GM12864 (cell line): Measurements from ENCODE around the gene SLC23A2.

ENCODE experiments used
- DNase-seq: peaks from one replicate; pipeline ENCODE4 v3.0.0-alpha.2; 2011; ENCODE audit warnings: low read depth
- H3K4me3 ChIP-seq: 2 replicates; pipeline ENCODE4 v1.5.1; 2011; ENCODE audit warnings: mild to moderate bottlenecking, low read depth, low read length, control low read depth
- TF ChIP-seq, protein P1 (sequence below): IDR thresholded peaks from 2 replicates; pipeline ENCODE4 v1.5.1; 2011; ENCODE audit warnings: low read depth, mild to moderate bottlenecking, moderate library complexity, low read length, control low read depth, inconsistent platforms; ENCODE audit errors: missing control alignments

Gene SLC23A2

DNA sequence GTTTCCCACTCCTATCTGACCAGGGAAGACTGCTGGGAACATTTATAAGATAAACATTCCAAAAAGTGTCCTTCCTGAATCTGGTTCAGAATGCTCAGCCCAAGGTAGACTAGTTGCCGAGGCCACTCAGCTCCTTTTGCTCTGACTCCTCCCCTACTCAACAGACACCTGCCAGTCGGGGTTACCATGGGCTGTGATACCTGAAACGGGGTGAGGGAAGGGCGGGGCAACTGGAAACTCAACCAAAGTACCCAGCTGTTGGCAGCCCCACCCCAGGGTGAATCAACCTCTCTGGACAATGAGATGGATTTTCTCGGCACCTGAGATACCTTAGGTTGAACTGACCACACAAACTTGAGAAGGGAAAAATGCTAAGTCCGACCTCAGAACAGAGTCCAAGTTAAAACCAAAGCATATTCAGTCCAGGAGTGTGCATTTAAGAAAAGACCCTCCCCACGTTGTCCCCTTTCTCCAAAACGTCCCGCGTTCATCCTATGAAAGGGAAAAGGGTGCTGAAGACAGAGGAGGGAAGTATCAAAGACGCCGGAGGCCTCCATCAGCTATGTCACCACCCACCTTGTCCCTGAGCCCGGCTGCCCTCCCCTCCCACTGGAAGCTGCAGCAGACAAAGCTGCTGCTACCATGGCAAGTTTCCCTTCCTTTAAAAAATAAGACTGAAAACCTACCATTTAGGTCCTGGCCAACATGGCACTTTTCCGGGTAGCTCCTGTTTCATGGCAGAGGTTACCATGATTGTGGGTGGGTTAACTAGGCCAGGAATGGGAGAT, 100.1 kb downstream of the SLC23A2 start:
- H3K4me3 ChIP-seq: no peak overlapping the region

DNA sequence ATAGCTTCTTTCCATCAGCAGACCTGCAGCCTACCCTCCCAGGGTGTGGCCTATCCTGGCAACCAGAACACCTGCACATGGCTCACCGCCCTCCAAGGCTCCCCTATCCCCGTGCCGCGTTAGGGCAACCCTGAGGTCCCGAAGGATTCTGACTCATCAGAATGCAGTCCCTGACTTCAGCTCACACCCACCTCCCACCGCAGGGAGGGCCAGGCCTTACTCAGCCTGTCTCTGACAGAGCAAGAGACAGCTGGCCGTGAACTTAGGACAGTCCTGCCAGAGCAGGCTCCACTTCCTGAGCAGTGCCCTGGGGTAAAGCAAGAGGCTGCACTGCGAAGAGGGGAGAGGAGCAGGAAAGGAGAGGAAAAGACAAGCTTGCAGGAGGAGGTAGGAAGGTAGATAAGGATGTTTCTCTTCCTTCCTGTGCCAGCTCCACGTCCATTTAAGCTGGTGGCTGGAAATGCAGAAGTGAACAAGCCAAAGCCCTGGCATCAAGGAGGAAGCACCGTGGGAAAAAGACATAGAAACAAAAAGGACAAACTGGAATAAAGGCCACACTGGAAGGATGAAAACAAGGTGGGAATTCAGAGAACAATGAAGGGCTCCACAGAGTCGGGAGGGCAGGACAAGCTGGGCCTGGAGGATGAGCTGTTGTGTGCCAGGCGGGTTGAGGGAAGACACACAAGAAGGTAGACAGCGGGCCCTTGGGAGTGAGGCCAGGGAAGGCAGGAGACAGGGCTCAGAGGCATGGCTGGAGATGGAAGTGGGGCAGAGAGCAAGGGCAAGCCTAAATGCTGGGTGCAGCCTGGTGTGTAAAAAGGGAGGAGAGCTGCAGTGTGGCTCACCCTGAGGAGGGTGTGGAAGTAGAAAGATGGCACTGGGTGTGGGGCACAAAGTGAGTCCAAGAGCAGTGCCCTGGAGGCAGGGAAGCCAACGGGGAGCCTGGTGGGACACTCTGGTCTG, 102.7 kb downstream of the SLC23A2 start:
- no peak for DNase-seq
- TF ChIP-seq, protein P1, sequence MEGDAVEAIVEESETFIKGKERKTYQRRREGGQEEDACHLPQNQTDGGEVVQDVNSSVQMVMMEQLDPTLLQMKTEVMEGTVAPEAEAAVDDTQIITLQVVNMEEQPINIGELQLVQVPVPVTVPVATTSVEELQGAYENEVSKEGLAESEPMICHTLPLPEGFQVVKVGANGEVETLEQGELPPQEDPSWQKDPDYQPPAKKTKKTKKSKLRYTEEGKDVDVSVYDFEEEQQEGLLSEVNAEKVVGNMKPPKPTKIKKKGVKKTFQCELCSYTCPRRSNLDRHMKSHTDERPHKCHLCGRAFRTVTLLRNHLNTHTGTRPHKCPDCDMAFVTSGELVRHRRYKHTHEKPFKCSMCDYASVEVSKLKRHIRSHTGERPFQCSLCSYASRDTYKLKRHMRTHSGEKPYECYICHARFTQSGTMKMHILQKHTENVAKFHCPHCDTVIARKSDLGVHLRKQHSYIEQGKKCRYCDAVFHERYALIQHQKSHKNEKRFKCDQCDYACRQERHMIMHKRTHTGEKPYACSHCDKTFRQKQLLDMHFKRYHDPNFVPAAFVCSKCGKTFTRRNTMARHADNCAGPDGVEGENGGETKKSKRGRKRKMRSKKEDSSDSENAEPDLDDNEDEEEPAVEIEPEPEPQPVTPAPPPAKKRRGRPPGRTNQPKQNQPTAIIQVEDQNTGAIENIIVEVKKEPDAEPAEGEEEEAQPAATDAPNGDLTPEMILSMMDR: no peak
- no peak overlapping the region for H3K4me3 ChIP-seq

More for the DNA sequence above, 100.1 kb downstream of the SLC23A2 start:
- DNase-seq: no peak
- TF ChIP-seq, protein P1: no peak

DNA sequence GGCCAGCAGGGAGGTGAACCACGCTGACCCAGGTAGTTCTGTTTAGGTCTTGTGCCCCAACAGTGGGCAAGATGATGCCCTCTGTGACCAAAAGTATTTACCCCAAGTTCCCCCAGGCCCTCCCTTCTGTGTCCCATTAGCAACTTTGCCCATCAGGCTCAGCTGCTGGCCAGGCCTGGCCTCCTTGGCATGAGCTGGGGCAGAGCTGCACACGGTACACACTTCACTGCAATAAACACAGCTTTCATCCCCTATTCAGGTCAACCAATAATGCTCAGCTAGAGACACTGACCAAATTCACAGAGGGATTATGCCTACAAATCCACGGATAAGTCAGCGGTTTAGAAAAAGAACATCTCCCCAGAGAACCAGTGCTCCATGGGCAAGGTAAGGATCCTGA, 103.7 kb downstream of the SLC23A2 start:
- TF ChIP-seq, protein P1: no peak
- H3K4me3 ChIP-seq: no peak overlapping the region
- no peak for DNase-seq

DNA sequence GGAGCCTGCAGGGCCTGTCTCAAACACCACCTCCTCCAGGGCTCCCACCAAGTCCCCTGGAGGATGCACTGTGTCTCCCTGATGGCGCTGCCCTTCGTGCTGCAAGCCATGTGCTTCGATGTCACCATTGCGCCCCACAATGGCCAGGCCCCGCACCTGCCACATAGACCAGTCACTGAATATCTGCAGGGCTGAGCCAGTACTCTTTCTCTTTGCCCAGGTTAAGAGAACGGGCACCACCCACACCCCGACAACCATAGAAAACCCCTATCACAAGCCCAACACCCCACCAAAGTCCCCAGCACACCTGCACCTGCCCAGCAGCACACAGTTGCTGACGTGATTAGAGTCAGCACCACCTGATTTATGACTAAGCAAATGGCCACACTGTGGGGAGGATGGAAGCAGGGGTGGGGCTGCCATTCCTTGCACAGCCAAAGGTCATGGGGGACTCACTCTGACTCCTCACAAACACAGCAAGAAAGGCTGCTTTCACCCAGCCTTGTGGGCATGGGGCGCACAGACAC, 104.3 kb downstream of the SLC23A2 start:
- no peak for DNase-seq
- TF ChIP-seq, protein P1: peak; percentile 45

DNA sequence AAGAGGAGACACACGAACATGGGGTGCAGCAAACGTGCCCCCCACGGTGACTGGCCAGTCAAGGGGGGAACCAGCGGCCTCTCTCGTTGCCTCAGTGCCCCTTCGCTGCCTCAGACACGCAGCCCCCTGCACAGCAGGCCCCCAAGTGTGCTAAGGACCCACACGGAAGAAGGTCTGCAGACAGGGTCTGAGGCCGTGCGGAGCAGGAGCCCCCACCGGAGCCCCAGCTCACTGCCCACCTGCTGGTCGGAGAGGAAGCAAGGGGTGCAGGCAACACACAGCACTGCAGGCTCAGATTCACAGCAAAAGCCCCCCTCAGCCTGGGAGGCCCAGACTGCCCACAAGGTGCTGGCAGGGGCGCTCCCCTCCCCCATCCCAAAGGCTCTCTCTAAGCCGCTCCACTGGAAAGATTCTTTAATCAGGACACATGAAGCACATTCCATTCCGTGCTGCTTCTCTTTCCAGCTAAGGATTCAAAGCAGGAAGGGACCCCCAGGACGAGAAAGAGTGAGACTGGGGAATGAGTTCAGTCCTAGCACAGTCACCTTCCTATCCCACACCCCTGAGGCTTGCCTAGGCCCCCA, 105.1 kb downstream of the SLC23A2 start:
- TF ChIP-seq, protein P1: no peak
- no peak overlapping the region for H3K4me3 ChIP-seq

More for the DNA sequence above, 104.3 kb downstream of the SLC23A2 start:
- no peak overlapping the region for H3K4me3 ChIP-seq

DNA sequence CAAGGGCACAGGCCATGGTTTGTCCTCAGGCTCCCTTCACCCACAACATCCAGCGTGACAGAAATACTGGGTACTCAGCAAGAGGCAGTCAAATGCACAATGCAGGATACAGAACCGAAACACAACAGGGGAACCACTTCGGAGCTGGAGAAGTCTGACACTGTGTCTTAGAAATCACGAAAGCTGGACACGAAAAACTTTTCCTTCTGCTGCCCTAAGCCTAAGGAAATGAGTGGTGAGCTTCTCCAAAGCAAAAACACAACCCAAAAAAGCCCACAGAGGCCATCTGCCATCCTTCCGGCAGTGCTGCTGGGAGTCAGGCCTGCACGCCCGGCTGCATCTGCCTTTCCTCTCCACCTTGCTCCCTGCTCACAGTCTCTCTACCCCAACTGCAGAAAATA, 106.3 kb downstream of the SLC23A2 start:
- TF ChIP-seq, protein P1: no peak
- DNase-seq: no peak
- no peak overlapping the region for H3K4me3 ChIP-seq

More for the DNA sequence above, 105.1 kb downstream of the SLC23A2 start:
- DNase-seq: no peak
